K562 (cell line): ENCODE measurements around the gene RHPN2. TPM values are rescaled to one million over a fixed set of nuclear protein-coding genes. Genes with fewer than 3 reads are reported as not detected.

ENCODE experiments used
- ATAC-seq: fragments of 200-7000 bp; cut with Tn5 transposase; 3 replicates; pipeline ENCODE4 v1.9.1; 2020; ENCODE audit warnings: moderate library complexity
- BruUV-seq: library from RNA; stranded (reverse); fragments of 400-500 nt; replicated peaks from 2 replicates; lab custom pipeline; 2021; lab: Mats Ljungman, UMichigan
- CTCF ChIA-PET: fragments of 300-600 bp; formaldehyde crosslinking; extraction: SDS; loops from one replicate; lab custom pipeline; 2021; ENCODE audit warnings: low intra/inter-chr PET ratio; lab: Yijun Ruan, JAX
- POLR2A ChIA-PET: fragments of 300-600, 350-650 bp; sonication (Branson Sonifier 250); formaldehyde crosslinking; extraction: SDS; loops from one replicate; lab custom pipeline; 2021; ENCODE audit warnings: antibody characterized with exemption, inconsistent platforms; lab: Yijun Ruan, JAX
- DNase-seq, 4 experiments: peaks; one replicate each; pipeline versions ENCODE4 v3.0.0 to v3.0.0-alpha.2; 2011 to 2018; ENCODE audit warnings: low spot score in 3 of 4, mixed read lengths in 3 of 4; ENCODE audit errors: extremely low read depth in 1 of 4
- FAIRE-seq: peaks from 2 replicates; lab custom pipeline; 2011; peaks lifted over from hg19 to GRCh38; lab: Jason Lieb, UNC
- H2AFZ ChIP-seq: 2 replicates; pipeline ENCODE4 v1.6.0; 2011; ENCODE audit warnings: low read depth, low read length, control low read depth, inconsistent platforms
- H3K27ac ChIP-seq: fragments of 200-600 bp; 3 replicates; pipeline ENCODE4 v1.8.0; 2011; ENCODE audit warnings: low read depth, mild to moderate bottlenecking, control low read depth, inconsistent platforms, low read length, moderate library complexity, mixed read lengths; ENCODE audit errors: extremely low read depth
- H3K27me3 ChIP-seq, 2 experiments: fragments of 300-600 bp in 1 of 2; 2 replicates in 1 of 2; 3 replicates in 1 of 2; pipeline versions ENCODE4 v1.6.0 to v1.8.0; 2011; ENCODE audit warnings: inconsistent platforms in 2 of 2, low read length in 2 of 2, mild to moderate bottlenecking in 1 of 2, mixed read lengths in 1 of 2, moderate library complexity in 1 of 2; ENCODE audit not compliant: control insufficient read depth in 2 of 2, insufficient read depth in 2 of 2
- H3K36me3 ChIP-seq: fragments of 300-600 bp; 3 replicates; pipeline ENCODE4 v1.8.0; 2011; ENCODE audit warnings: mild to moderate bottlenecking, low read length, inconsistent platforms; ENCODE audit not compliant: control insufficient read depth, insufficient read depth
- H3K4me1 ChIP-seq, 2 experiments: fragments of 200-600 bp in 1 of 2; replicated peaks in 1 of 2; 2 replicates in 1 of 2; 3 replicates in 1 of 2; pipeline versions ENCODE4 v1.5.1 to v1.8.0; 2011; ENCODE audit warnings: inconsistent platforms in 2 of 2, low read length in 2 of 2, mild to moderate bottlenecking in 1 of 2, mixed read lengths in 1 of 2, moderate library complexity in 1 of 2; ENCODE audit not compliant: control insufficient read depth in 2 of 2, insufficient read depth in 2 of 2
- H3K4me2 ChIP-seq: 2 replicates; pipeline ENCODE4 v1.6.1; 2011; ENCODE audit warnings: low read length, control low read depth, inconsistent platforms, mixed read lengths; ENCODE audit not compliant: insufficient read depth
- H3K4me3 ChIP-seq: fragments of 200-600 bp; sonication (generic), shearing (Covaris generic); 2 replicates; pipeline ENCODE4 v1.5.1; 2016; ENCODE audit warnings: control low read depth, inconsistent platforms
- H3K79me2 ChIP-seq: fragments of 200-600 bp; 3 replicates; pipeline ENCODE4 v1.8.0; 2011; ENCODE audit warnings: low read length, inconsistent platforms; ENCODE audit not compliant: control insufficient read depth, insufficient read depth
- H3K9ac ChIP-seq, 2 experiments: 2 replicates each; pipeline versions ENCODE4 v1.6.0 to v1.6.1; 2011; ENCODE audit warnings: low read depth in 2 of 2, low read length in 2 of 2, control low read depth in 1 of 2, inconsistent platforms in 1 of 2, mild to moderate bottlenecking in 1 of 2, mixed read lengths in 1 of 2; ENCODE audit not compliant: insufficient read depth in 1 of 2
- H3K9me1 ChIP-seq: one replicate; pipeline ENCODE4 v1.6.0; 2011; ENCODE audit warnings: inconsistent platforms, mild to moderate bottlenecking, low read length, moderate library complexity; ENCODE audit not compliant: control insufficient read depth, insufficient read depth
- H3K9me3 ChIP-seq: replicated peaks from 2 replicates; pipeline ENCODE4 v1.5.1; 2011; ENCODE audit warnings: low read depth, low read length, inconsistent platforms; ENCODE audit not compliant: control insufficient read depth, insufficient read depth
- H4K20me1 ChIP-seq: replicated peaks from 2 replicates; pipeline ENCODE4 v1.6.1; 2011; ENCODE audit warnings: low read length, inconsistent platforms, mixed read lengths; ENCODE audit not compliant: control insufficient read depth, insufficient read depth
- HDAC6 ChIP-seq: IDR thresholded peaks from 2 replicates; pipeline ENCODE4 v1.6.1; 2012; ENCODE audit warnings: low read depth, mild to moderate bottlenecking, control low read depth, inconsistent platforms, low read length, moderate library complexity
- TSHZ1 ChIP-seq: fragments of 250-450 bp; sonication (Bioruptor Pico); IDR thresholded peaks from 2 replicates; pipeline ENCODE4 v1.4.0; 2020; ENCODE audit warnings: mild to moderate bottlenecking, moderate library complexity
- WGBS: fragments of 100-300 bp; shearing (Covaris generic); methylation state at CpG from one replicate; pipeline ENCODE4 v1.1.6; 2016; ENCODE audit warnings: low coverage, mixed read lengths; ENCODE audit not compliant: insufficient coverage; ENCODE audit errors: missing lambda C conversion rate; 5-methylcytosine and 5-hydroxymethylcytosine counted together
- in situ Hi-C: fragments of 300-500 bp; cut with MboI; formaldehyde crosslinking; loops from 4 replicates; pipeline ENCODE4 v1.15.0; 2018; ENCODE audit warnings: inconsistent platforms, mixed read lengths
- intact Hi-C: fragments of 100-400 bp; cut with micrococcal nuclease; formaldehyde crosslinking; loops from 2 replicates; pipeline ENCODE4 v1.14.2; 2022
- polyA plus RNA-seq, 8 experiments: library from polyadenylated mRNA; depleted of rRNA in 4 of 8; stranded (reverse) in 5 of 8; unstranded in 3 of 8; fragments of >200 nt; fragmentation: Nextera tagmentation in 2 of 8; fragmentation: Illumina TruSeq in 1 of 8; extraction: Ambion mirVana in 2 of 8; extraction: Trizol in 1 of 8; gene quantifications; 2 replicates each; pipeline versions ENCODE4 v1.2.1 to v1.2.3, GENCODE V29; 2011 to 2014; ENCODE audit warnings: inconsistent platforms in 1 of 8, missing spikeins in 1 of 8
- total RNA-seq, 7 experiments: library from RNA; depleted of rRNA in 6 of 7; stranded (reverse); fragments of >200 nt in 6 of 7; fragmentation: Illumina TruSeq in 2 of 7; extraction: Trizol in 2 of 7; gene quantifications; 2 replicates each; pipeline versions ENCODE4 v1.2.1 to v1.2.3, GENCODE V29; 2011 to 2021; ENCODE audit warnings: low replicate concordance in 1 of 7
- TF ChIP-seq, protein P1 (sequence below): fragments of 150-350 bp; conservative IDR thresholded peaks from 2 replicates; pipeline ENCODE4 v1.6.1; 2014; ENCODE audit warnings: low read length

Gene RHPN2
- total and polyA plus RNA-seq, 9 of the 15 experiments (the other 6 are each of a cell fraction or from before 2014, with no cell fraction given), result 0.63 to 9.9 (median 3.2) TPM

DNA sequence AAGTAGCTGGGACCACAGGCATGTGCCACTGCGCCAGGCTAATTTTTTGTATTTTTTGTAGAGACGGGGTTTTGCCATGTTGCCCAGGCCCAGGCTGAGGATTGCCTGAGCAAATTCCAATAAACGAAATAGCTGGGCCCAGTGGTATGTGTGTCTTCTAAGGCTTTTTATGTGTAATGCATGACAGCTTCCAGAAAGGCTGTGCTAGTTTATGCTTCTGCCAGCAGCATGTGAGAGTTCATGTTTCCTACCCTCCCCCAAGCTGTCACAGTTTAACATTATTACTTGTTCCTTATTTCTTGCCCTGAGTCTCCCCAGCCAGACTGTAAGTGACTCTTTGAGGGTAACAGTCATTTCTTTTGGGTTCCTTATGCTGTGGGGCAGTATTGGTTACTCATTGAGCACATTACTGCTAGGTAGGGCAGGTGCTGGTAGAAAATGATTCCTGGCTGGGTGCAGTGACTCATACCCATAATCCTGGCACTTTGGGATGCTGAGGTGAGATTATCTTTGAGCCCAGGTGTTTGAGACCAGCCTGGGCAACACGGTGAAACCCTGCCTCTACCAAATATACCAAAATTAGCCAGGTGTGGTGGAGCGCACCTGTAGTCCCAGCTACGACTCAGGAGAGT lies 29.9 kb upstream of the RHPN2 start:
- H3K9me3 ChIP-seq, result no peaks in the 10 kb centered on the region
- CTCF ChIA-PET, result no interaction called here
- no TSS peak for BruUV-seq
- intact Hi-C loops (no loop called here), in situ Hi-C loops (no loop called here)
- FAIRE-seq (no peak), DNase-seq (no peak), ATAC-seq (no peak)
- no peak overlapping the region for H3K9ac ChIP-seq
- peaks cover 12% of the 10 kb centered on the region in 2 experiments; a peak in 3 of 5 replicates for H3K4me1 ChIP-seq
- 0 out of 2 replicates have a peak, but pooled peaks cover 5% of the 10 kb centered on the region for H4K20me1 ChIP-seq
- no peak overlapping the region for H3K4me2 ChIP-seq
- H3K9me1 ChIP-seq, result peaks cover 8% of the 10 kb centered on the region
- no peak overlapping the region for H3K4me3 ChIP-seq
- TF ChIP-seq TSHZ1 (CRISPR knock-in tag), result no peak
- no peak for TF ChIP-seq HDAC6
- TF ChIP-seq, protein P1, sequence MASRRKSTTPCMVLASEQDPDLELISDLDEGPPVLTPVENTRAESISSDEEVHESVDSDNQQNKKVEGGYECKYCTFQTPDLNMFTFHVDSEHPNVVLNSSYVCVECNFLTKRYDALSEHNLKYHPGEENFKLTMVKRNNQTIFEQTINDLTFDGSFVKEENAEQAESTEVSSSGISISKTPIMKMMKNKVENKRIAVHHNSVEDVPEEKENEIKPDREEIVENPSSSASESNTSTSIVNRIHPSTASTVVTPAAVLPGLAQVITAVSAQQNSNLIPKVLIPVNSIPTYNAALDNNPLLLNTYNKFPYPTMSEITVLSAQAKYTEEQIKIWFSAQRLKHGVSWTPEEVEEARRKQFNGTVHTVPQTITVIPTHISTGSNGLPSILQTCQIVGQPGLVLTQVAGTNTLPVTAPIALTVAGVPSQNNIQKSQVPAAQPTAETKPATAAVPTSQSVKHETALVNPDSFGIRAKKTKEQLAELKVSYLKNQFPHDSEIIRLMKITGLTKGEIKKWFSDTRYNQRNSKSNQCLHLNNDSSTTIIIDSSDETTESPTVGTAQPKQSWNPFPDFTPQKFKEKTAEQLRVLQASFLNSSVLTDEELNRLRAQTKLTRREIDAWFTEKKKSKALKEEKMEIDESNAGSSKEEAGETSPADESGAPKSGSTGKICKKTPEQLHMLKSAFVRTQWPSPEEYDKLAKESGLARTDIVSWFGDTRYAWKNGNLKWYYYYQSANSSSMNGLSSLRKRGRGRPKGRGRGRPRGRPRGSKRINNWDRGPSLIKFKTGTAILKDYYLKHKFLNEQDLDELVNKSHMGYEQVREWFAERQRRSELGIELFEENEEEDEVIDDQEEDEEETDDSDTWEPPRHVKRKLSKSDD, result no peak
- peaks cover 73% of the 10 kb centered on the region for H3K36me3 ChIP-seq
- no peaks in the 10 kb centered on the region for H3K27me3 ChIP-seq
- no peak overlapping the region for H2AFZ ChIP-seq
- POLR2A ChIA-PET, result interaction anchor here (1.1 to 1.2 kb wide), 2 partner anchors 13 to 15 kb away, joined by 3 to 6 read pairs; partner anchors contain the start of gene GPATCH1
- WGBS, result 81% methylated on average over 6 of the region's 6 CpGs
- H3K27ac ChIP-seq, result no peak overlapping the region
- no peaks in the 10 kb centered on the region for H3K79me2 ChIP-seq
